HG03432 (cell line): ENCODE measurements around the gene BSCL2.
A peak's percentile ranks its signal among the peaks of the same experiment; 100 is the strongest.
"Not testable (repeated sequence)": the region's sequence is repeated elsewhere in the genome, so short reads cannot be mapped to it uniquely, and the experiment has no call there.

Experiments
- ATAC-seq: cut with Tn5 transposase; IDR thresholded peaks from one replicate; pipeline ENCODE4 v1.9.1; 2021; ENCODE audit warnings: mild to moderate bottlenecking, moderate library complexity; ENCODE audit not compliant: unreplicated experiment

BSCL2 gene

DNA sequence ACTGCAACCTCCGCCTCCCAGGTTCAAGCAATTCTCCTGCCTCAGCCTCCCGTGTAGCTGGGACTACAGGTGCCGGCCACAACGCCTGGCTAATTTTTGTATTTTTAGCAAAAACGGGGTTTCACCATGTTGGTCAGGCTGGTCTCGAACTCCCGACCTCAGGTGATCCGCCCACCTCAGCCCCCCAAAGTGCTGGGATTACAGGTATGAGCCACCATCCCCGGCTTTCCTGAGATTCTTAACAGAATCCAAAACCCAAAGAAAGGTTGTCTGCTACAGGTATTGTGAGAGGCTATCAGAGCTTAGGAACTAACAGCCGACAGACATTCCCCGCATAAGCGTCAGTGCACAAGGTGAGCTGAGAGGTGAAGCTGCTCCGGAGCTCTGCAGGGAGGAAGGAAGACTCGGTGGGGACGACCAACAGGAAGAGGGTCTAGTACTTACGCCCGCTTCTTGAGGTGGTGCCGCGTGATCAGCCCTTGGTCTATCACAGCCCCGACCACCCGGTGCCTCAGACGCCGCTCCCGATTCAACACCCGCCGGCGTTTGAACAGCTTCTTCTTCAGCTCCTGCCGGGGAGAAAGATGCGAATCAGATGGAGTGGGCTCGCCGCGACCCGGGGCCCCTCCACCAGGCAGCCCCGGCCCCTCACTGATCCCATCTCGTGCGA, 42.7 kb downstream of the BSCL2 start:
- peak; percentile 36 for ATAC-seq

DNA sequence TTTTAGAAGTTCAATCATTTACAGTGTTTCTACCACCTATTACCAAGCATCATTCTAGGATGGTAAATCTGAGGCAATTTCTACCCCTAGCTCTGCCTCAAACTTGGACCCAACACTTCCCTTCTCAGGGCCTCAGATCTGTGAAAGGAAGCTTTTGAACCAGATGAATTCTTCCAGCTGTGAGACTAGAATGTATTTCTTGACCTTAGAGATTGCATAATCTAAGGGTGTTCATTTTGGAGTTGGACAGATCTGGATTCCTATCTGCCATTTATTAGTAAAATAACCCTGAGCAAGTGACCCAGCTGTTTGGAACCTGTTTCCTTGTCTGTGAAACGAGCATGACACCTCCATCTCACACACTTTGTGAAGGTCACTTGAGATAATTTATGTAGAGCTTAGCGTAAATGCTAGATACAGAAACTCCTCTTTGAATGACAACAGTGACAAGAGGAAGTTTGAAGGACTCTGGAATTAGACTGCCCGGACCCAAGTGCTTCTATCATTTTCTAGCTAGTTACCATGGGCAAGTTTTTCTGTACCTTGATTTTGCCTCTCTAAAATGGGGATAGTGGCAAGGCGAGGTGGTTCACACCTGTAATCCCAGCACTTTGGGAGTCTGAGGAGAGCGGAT, 50.3 kb downstream of the BSCL2 start:
- no peak for ATAC-seq

DNA sequence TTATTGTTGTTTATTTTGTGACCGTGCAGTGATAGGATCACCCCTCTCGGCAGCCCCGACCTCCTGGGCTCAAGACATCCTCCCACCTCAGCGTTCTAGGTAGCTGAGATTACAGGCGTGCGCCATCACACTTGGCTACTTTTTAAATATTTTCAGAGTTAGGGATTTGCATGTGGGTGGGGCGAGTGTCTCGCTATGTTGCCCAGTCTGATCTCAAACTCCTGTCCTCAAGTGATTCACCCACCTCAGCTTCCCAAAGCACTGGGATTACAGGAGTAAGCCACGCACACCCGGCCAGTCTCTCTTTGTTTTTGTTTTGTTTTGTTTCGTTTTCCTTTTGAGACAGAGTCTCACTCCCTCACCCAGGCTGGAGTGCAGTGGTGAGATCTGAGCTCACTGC, 52.9 kb downstream of the BSCL2 start:
- no peak for ATAC-seq

GRCh38 chr11:62652161-62653006, 54.8 kb downstream of the BSCL2 start:
- no peak for ATAC-seq

GRCh38 chr11:62650283-62650682, 56.9 kb downstream of the BSCL2 start:
- ATAC-seq = not testable (repeated sequence)

GRCh38 chr11:62649486-62649885, 57.7 kb downstream of the BSCL2 start:
- ATAC-seq = no peak

GRCh38 chr11:62648967-62649364, 58.3 kb downstream of the BSCL2 start:
- ATAC-seq = no peak

DNA sequence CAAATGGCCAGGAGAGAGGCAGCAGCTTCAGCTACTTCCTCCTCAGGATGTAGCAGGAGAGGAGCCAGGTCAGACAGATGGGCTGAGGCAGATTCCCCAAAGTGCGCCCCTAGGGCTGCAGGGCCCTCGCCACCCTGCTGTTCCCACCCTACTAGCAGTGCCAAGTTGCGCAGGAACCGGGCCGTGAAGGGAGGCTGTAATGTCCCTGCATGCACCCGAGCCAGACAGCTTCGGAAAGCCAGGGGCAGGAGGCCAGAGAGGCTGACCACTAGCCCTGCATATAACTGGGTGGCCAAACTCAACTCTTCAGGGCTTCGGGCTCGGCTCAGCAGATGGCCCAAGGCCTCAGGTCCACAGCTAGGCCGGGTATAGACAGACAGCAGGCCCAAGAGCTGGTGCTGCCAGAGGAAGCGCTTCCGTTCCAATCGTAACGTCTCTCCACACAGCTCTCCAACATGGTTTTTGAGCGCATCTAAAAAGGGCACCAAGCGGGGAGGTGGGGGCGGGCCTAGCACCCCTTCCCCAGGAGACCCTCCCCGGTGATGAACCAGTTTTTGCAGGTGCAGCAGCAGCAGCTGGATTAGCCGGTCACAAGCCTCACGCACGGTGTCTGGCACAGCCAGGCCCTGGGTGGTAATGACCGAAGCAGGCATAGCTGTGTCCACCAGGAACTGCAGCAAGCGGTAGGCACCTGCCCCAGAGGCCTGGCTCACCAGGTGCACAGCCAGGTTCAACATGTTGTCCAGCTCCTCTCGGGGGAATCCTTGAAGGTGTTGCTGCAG, 58.8 kb downstream of the BSCL2 start:
- no peak for ATAC-seq

GRCh38 chr11:62647609-62648005, 59.6 kb downstream of the BSCL2 start:
- ATAC-seq = no peak

DNA sequence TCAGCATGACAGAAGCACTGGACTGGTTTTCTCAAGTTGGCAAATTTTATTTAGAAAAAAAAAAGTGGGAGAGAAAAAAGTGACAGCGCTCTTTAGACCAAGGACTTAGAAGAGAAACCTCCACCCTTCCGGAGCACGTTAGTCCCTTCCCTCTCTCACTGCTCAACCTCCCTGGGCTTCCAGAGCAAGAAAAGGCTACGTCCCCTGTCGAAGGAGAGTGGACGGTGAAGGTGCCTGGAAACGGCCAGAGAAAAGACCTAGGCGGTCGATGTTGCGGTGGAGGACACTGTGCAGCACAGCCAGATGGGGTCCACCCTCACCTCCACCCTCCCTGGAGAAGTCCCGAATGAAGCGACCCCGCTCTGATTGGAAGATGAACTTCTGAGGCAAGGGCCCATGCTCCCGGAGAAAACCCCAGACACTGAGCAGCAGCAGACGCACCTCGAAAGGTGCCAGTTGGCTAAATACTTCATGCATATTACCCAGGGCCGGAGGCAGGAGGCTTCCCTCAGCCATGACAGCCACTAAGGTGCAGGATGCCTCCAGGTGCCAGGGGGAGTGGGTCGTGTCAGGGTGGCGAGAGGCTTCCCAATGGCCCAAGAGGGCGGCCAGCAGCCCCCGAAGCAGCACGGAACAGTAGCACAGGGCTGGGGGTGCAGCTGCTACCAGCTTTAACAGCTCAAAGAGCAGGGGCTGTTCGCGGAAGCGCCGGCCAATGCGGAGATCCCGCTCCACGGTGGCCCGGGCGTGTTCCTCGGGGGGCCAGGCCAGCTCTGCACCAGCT, 60.2 kb downstream of the BSCL2 start:
- ATAC-seq = no peak

DNA sequence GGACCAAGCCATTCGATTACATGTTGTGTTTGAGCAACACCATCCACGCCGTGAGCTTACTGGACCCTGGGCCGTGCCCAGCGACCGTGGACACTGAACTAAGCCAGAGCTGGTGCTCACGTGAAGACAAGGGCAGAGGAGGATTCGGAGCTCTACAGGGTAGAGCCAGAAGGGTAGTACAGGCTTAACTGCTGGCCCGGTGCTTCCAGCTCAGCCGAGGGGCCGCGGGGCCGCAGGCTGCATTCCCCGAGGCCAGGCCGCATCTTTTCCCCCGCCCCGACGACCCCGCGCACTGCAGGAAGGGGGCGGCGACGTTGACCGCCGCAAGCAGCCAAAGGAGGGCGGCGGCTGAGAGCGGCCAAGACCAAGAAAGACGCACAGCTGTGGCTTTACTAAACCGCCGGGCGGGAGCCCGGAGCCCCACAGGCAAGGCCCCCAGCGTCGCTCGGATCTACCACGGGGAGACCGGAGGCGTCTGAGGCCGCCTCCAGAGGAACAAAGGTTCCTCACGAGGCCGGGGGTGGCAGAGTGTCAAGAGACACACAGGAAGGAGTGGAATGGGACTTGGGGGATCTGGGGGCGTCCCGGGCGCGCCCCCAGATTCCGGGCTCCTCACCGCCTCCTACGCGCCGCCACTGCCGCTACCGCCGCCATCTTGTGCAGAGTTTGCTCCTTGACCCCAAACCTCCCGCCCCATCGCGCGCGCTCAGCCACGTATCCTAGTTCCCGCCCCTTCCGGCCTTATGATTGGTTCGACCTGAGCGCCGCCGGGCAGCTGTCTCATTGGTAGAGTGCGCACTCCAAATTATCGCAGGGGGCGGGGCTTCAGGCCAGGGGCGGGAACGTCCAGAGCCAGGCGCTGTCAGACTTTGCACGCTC, 61.0 kb downstream of the BSCL2 start, which contains the start of gene GANAB:
Gene GANAB, minus strand, starts transcription at position 668 of the 879 bp plus-strand sequence. Its CDS starts 14 bp downstream, at position 654.
- peak; percentile 91 for ATAC-seq

DNA sequence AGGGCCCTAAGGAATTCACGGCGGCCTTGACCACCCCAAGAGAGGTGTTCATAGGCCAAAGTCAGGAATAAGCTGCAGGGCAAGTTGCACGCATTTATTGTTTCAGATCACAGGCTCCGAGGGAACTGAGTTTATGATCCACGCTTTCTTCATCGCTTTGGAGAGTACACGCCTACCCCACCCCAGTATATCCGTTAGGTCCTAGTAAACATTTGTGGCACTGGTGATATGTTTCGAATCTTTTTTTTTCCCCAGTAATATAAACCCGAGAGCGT, 61.6 kb downstream of the BSCL2 start:
- no peak for ATAC-seq

DNA sequence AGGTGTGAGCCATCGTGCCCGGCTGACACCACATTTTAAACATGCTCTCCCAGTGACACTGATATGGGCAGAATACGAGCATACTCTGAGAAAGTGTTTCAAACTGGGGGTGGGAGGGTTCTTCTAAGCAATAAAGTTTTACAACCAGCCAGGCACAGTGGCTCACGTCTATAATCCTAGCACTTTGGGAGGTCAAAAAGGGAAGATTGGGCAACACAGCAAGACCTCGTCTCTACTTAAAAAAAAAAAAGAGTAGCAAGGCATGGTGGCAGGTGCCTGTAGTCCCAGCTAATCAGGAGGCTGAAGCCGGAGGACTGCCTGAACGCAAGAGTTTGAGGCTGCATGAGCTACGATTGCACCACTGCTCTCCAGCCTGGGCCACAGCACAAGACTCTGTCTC, 63.0 kb downstream of the BSCL2 start:
- no peak for ATAC-seq
